Smooth muscle cell (in vitro differentiated cells): ENCODE data around the gene TRDN. TPM values are rescaled to one million over a fixed set of nuclear protein-coding genes. Genes with fewer than 3 reads are reported as not detected.

Source experiments
- DNase-seq: peaks from one replicate; lab custom pipeline; 2025; ENCODE audit not compliant: unreplicated experiment; lab: John Stamatoyannopoulos, UW
- H2AFZ ChIP-seq: fragments of 200-600 bp; sonication (generic); 2 replicates; pipeline ENCODE4 v1.6.0; 2016; ENCODE audit warnings: antibody characterized with exemption, low read depth, mild to moderate bottlenecking
- H3F3A ChIP-seq: fragments of 200-600 bp; sonication (generic); 2 replicates; pipeline ENCODE4 v1.6.0; 2017; ENCODE audit warnings: antibody characterized with exemption, low read depth
- H3K27ac ChIP-seq: fragments of 200-600 bp; sonication (generic); 2 replicates; pipeline ENCODE4 v1.5.1; 2016; ENCODE audit warnings: low read depth, mild to moderate bottlenecking
- H3K27me3 ChIP-seq: fragments of 200-600 bp; sonication (generic); 2 replicates; pipeline ENCODE4 v1.6.1; 2016; ENCODE audit warnings: low read depth, mild to moderate bottlenecking
- H3K36me3 ChIP-seq: fragments of 200-600 bp; sonication (generic); 2 replicates; pipeline ENCODE4 v1.5.1; 2016; ENCODE audit warnings: low read depth
- H3K4me1 ChIP-seq: fragments of 200-600 bp; sonication (generic); 2 replicates; pipeline ENCODE4 v1.5.1; 2016; ENCODE audit warnings: low read depth
- H3K4me2 ChIP-seq: fragments of 200-600 bp; sonication (generic); 2 replicates; pipeline ENCODE4 v1.6.0; 2016; ENCODE audit warnings: mild to moderate bottlenecking
- H3K4me3 ChIP-seq: fragments of 200-600 bp; sonication (generic); 2 replicates; pipeline ENCODE4 v1.5.1; 2016; ENCODE audit warnings: mild to moderate bottlenecking
- H3K79me2 ChIP-seq: fragments of 200-600 bp; sonication (generic); 2 replicates; pipeline ENCODE4 v1.6.0; 2016; ENCODE audit warnings: low read depth, mild to moderate bottlenecking
- H3K9ac ChIP-seq: fragments of 200-600 bp; sonication (generic); 2 replicates; pipeline ENCODE4 v1.6.0; 2016; ENCODE audit warnings: low read depth
- H3K9me3 ChIP-seq: fragments of 200-600 bp; sonication (generic); replicated peaks from 2 replicates; pipeline ENCODE4 v1.5.1; 2016; ENCODE audit warnings: low read depth
- H4K20me1 ChIP-seq: fragments of 200-600 bp; sonication (generic); 2 replicates; pipeline ENCODE4 v1.6.0; 2016; ENCODE audit warnings: low read depth
- CTCF ChIP-seq: fragments of 200-600 bp; sonication (generic); IDR thresholded peaks from 2 replicates; pipeline ENCODE4 v1.5.1; 2017; ENCODE audit warnings: borderline replicate concordance, mild to moderate bottlenecking, antibody characterized with exemption; ENCODE audit not compliant: insufficient read depth, poor library complexity, severe bottlenecking
- WGBS: methylation state at CpG from one replicate; pipeline ENCODE4 v1.1.7; 2016; ENCODE audit warnings: low lambda C conversion rate; 5-methylcytosine and 5-hydroxymethylcytosine counted together
- polyA plus RNA-seq: library from polyadenylated mRNA; unstranded; fragments of >200 nt; fragmentation: Nextera tagmentation; extraction: Ambion mirVana; gene quantifications from 2 replicates; pipeline ENCODE4 v1.2.1, GENCODE V29; 2016
- total RNA-seq: library from RNA; depleted of rRNA; stranded (reverse); fragments of >200 nt; gene quantifications from 2 replicates; pipeline ENCODE4 v1.2.3, GENCODE V29; 2014

The TRDN gene
- not detected in 2 replicates for total RNA-seq
- 0.14 TPM in 1 of 2 replicates, not detected in the other for polyA plus RNA-seq

GRCh38 chr6:123636782-123637181 is at the start of gene TRDN:
Gene TRDN (minus strand): TSS chr6:123636950. CDS start chr6:123636775, 175 bp downstream.
- Histone ChIP-seq H4K20me1 (no peaks in the 10 kb centered on the region), H3K27ac (no peak within 1 kb of the TSS), H3K4me1 (no peaks in the 10 kb centered on the region), H3K4me3 (no peak within 1 kb of the TSS), H3K4me2 (no peak within 1 kb of the TSS), H3K9me3 (no peaks in the 10 kb centered on the region), H2AFZ (peak within 1 kb of the TSS; percentile 28), H3K27me3 (no peaks in the 10 kb centered on the region), H3K79me2 (no peaks in the 10 kb centered on the region), H3K9ac (no peak within 1 kb of the TSS), H3K36me3 (no peaks in the 10 kb centered on the region), H3F3A (no peaks in the 10 kb centered on the region)
- TF ChIP-seq CTCF, result no peak
- 85% methylated on average over 3 of the region's 3 CpGs for WGBS
- no peak for DNase-seq

- 86% methylated on average over 1 of the region's 1 CpG for WGBS
- H3K9me3 ChIP-seq, result no peaks in the 10 kb centered on the region
Measured at GRCh38 chr6:123681957-123682462, 45.3 kb upstream of the TRDN start.

GRCh38 chr6:123677897-123678296 is 41.1 kb upstream of the TRDN start:
- no peaks in the 10 kb centered on the region for H3K27me3 ChIP-seq
- no peak overlapping the region for H2AFZ ChIP-seq
- no peak overlapping the region for H3K4me2 ChIP-seq
- H3F3A ChIP-seq, result no peaks in the 10 kb centered on the region
- DNase-seq, result no peak
- H3K4me3 ChIP-seq, result no peak overlapping the region
- H3K27ac ChIP-seq, result no peak overlapping the region
- no peaks in the 10 kb centered on the region for H4K20me1 ChIP-seq
- no peaks in the 10 kb centered on the region for H3K9me3 ChIP-seq
- TF ChIP-seq CTCF, result no peak
- no peak overlapping the region for H3K9ac ChIP-seq
- WGBS, result 86% methylated on average over 4 of the region's 4 CpGs
- no peaks in the 10 kb centered on the region for H3K79me2 ChIP-seq
- H3K36me3 ChIP-seq, result no peaks in the 10 kb centered on the region
- no peaks in the 10 kb centered on the region for H3K4me1 ChIP-seq

More at GRCh38 chr6:123681957-123682462, 45.3 kb upstream of the TRDN start:
- H3K79me2 ChIP-seq, result no peaks in the 10 kb centered on the region
- H3F3A ChIP-seq, result no peaks in the 10 kb centered on the region
- no peaks in the 10 kb centered on the region for H3K4me1 ChIP-seq
- H3K4me2 ChIP-seq, result no peak overlapping the region
- no peaks in the 10 kb centered on the region for H4K20me1 ChIP-seq
- no peak overlapping the region for H2AFZ ChIP-seq
- no peak for TF ChIP-seq CTCF
- H3K27me3 ChIP-seq, result no peaks in the 10 kb centered on the region
- H3K36me3 ChIP-seq, result no peaks in the 10 kb centered on the region
- DNase-seq, result no peak
- no peak overlapping the region for H3K4me3 ChIP-seq
- no peak overlapping the region for H3K9ac ChIP-seq
- H3K27ac ChIP-seq, result no peak overlapping the region

DNA sequence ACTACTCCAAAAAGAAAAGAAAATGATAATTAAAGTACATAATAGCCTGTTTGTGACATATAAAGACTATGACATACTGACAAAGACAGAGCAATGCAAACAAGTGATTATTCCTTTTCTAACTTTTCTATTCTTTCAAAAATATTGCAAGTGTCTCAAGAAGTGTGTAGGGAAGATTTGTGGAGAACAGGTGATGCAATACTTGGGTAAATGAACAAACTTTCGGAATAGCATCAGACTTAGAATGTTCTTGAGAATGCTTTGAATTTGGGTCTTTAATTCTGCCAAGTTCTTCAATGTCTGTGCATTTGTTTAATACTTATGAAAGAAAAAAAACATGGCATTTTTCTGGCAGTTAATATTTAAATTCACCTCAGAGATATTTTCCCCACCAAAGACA is 40.0 kb upstream of the TRDN start:
- no peaks in the 10 kb centered on the region for H3K9me3 ChIP-seq
- 83% methylated on average over 1 of the region's 1 CpG for WGBS
- TF ChIP-seq CTCF, result no peak

More for the DNA sequence above, 40.0 kb upstream of the TRDN start:
- H4K20me1 ChIP-seq, result no peaks in the 10 kb centered on the region
- H3K4me3 ChIP-seq, result no peak overlapping the region
- H2AFZ ChIP-seq, result no peak overlapping the region
- H3K9ac ChIP-seq, result no peak overlapping the region
- H3K79me2 ChIP-seq, result no peaks in the 10 kb centered on the region
- no peak overlapping the region for H3K27ac ChIP-seq
- H3K4me2 ChIP-seq, result no peak overlapping the region
- H3K36me3 ChIP-seq, result no peaks in the 10 kb centered on the region
- no peaks in the 10 kb centered on the region for H3K27me3 ChIP-seq
- no peaks in the 10 kb centered on the region for H3F3A ChIP-seq
- no peak for DNase-seq
- H3K4me1 ChIP-seq, result no peaks in the 10 kb centered on the region
